Tibial nerve (tissue), 4 donors: Measurements from ENCODE around the gene HIPK2. TPM values are rescaled to one million over a fixed set of nuclear protein-coding genes. Genes with fewer than 3 reads are reported as not detected.

ENCODE experiments used
- DNase-seq, 2 donors: peaks; one replicate each; pipeline ENCODE4 v3.0.0-alpha.2; 2019; ENCODE audit warnings: low spot score in 2 of 2
- H3K27ac ChIP-seq, 4 donors: fragments of 200-600 bp; sonication (generic) in 3 of 4; one replicate each; pipeline ENCODE4 v1.5.1; 2017 to 2019; ENCODE audit warnings: mild to moderate bottlenecking in 1 of 4
- H3K27me3 ChIP-seq, 2 donors: fragments of 200-600 bp; sonication (generic) in 1 of 2; one replicate each; pipeline versions ENCODE4 v1.5.1 to v1.6.0; 2017 to 2019
- H3K36me3 ChIP-seq, 3 donors: fragments of 200-600 bp; sonication (generic); one replicate each; pipeline ENCODE4 v1.5.1; 2018 to 2019
- H3K4me1 ChIP-seq, 4 donors: fragments of 200-600 bp; sonication (generic) in 3 of 4; one replicate each; pipeline ENCODE4 v1.5.1; 2017 to 2019
- H3K4me3 ChIP-seq, 4 donors: fragments of 200-600 bp; sonication (generic) in 3 of 4; one replicate each; pipeline ENCODE4 v1.5.1; 2017 to 2019; ENCODE audit warnings: mild to moderate bottlenecking in 1 of 4, moderate library complexity in 1 of 4
- H3K9me3 ChIP-seq, 4 donors: fragments of 200-600 bp; sonication (generic) in 3 of 4; one replicate each; pipeline ENCODE4 v1.5.1; 2017 to 2019
- CTCF ChIP-seq, 5 experiments: fragments of 200-600 bp in 3 of 5; fragments of 450-650 bp in 2 of 5; sonication (generic) in 3 of 5; IDR thresholded peaks; one replicate each; pipeline ENCODE4 v1.5.1; 2016 to 2019; ENCODE audit warnings: antibody characterized with exemption in 5 of 5, mild to moderate bottlenecking in 3 of 5, moderate library complexity in 2 of 5
- EP300 ChIP-seq, 2 donors: sonication (generic); formaldehyde crosslinking; IDR thresholded peaks; one replicate each; pipeline ENCODE4 v1.6.1; 2017; ENCODE audit warnings: antibody characterized with exemption in 2 of 2, mild to moderate bottlenecking in 1 of 2
- POLR2A ChIP-seq, 2 donors: fragments of 450-650 bp; IDR thresholded peaks; one replicate each; pipeline ENCODE4 v1.6.1; 2017; ENCODE audit warnings: antibody characterized with exemption in 2 of 2, mild to moderate bottlenecking in 2 of 2, moderate library complexity in 2 of 2
- WGBS, 2 donors: methylation state at CpG; one replicate each; pipeline ENCODE4 v1.1.5; 2018; 5-methylcytosine and 5-hydroxymethylcytosine counted together
- total RNA-seq, 4 donors: library from RNA; depleted of rRNA; stranded (reverse); fragments of >200 nt; gene quantifications; one replicate each; pipeline ENCODE4 v1.1.0, GENCODE V29; 2016

HIPK2 gene
- total RNA-seq, 4 donors from 2014 or later = 24.9 to 41.1 (median 29.7) TPM

- 78 to 83% methylated on average over 7 of the region's 7 CpGs for WGBS, 2 donors
- Histone ChIP-seq H3K27me3 (no peaks in the 10 kb centered on the region), H3K4me3 (no peak overlapping the region), H3K36me3 (no peaks in the 10 kb centered on the region), H3K4me1 (peaks cover 0 to 2% (median 0%) of the 10 kb centered on the region in 4 donors), H3K9me3 (no peaks in the 10 kb centered on the region), H3K27ac (no peak overlapping the region)
- TF ChIP-seq EP300 (IDR thresholded peaks at IDR 0.05) (no peak), POLR2A (IDR thresholded peaks at IDR 0.05) (no peak), CTCF (IDR thresholded peaks at IDR 0.05) (no peak)
- DNase-seq = no peak
These were observed 242.7 kb downstream of the HIPK2 start for GRCh38 chr7:139534966-139535651.

- 82 to 86% methylated on average over 9 of the region's 9 CpGs for WGBS, 2 donors
- TF ChIP-seq POLR2A (IDR thresholded peaks at IDR 0.05) (no peak), CTCF (IDR thresholded peaks at IDR 0.05) (no peak), EP300 (IDR thresholded peaks at IDR 0.05) (no peak)
- no peaks in the 10 kb centered on the region for H3K27me3 ChIP-seq
- H3K27ac ChIP-seq = no peak overlapping the region
- H3K9me3 ChIP-seq = no peaks in the 10 kb centered on the region
- H3K4me1 ChIP-seq = no peaks in the 10 kb centered on the region
- DNase-seq = no peak
- H3K4me3 ChIP-seq = no peak overlapping the region
- no peaks in the 10 kb centered on the region for H3K36me3 ChIP-seq
These were observed 243.7 kb downstream of the HIPK2 start for GRCh38 chr7:139534096-139534495.

DNA sequence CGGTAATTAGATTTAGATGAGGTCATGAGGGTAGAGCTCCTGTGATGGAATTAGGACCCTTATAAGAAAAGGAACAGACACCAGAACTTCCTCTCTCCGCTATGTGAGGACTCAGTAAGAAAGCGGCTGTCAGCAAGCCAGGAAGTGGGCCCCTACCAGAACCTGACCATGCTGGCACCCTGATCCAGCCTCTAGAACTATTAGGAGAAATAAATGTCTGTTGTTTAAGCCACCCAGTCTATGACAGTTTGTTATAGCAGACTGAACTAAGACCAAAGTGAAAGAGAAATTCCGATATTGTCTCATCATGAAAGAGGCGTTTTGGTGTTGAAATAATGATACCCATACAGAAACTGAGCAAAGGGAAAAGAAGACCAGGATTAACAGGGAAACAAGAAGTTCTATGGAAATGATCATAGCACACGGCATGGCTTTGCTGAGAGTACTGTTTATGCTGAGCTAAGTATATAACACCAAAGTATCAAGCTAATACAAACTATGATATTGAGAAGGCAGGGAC is 245.1 kb downstream of the HIPK2 start:
- H3K27ac ChIP-seq = no peak overlapping the region
- no peak overlapping the region for H3K4me3 ChIP-seq
- H3K27me3 ChIP-seq = no peaks in the 10 kb centered on the region
- H3K36me3 ChIP-seq = no peaks in the 10 kb centered on the region
- DNase-seq = no peak
- H3K9me3 ChIP-seq = no peaks in the 10 kb centered on the region
- 84 to 85% methylated on average over 6 of the region's 6 CpGs for WGBS, 2 donors
- TF ChIP-seq POLR2A (IDR thresholded peaks at IDR 0.05) (no peak), EP300 (IDR thresholded peaks at IDR 0.05) (no peak), CTCF (IDR thresholded peaks at IDR 0.05) (no peak)
- H3K4me1 ChIP-seq = no peaks in the 10 kb centered on the region

- Histone ChIP-seq H3K9me3 (no peaks in the 10 kb centered on the region), H3K36me3 (no peaks in the 10 kb centered on the region), H3K4me1 (no peaks in the 10 kb centered on the region), H3K27me3 (no peaks in the 10 kb centered on the region), H3K27ac (no peak overlapping the region), H3K4me3 (no peak overlapping the region)
- no peak for DNase-seq
- WGBS, 2 donors = 92 to 93% methylated on average over 1 of the region's 1 CpG
- TF ChIP-seq POLR2A (IDR thresholded peaks at IDR 0.05) = no peak
- TF ChIP-seq CTCF (IDR thresholded peaks at IDR 0.05) = no peak
These were observed 246.7 kb downstream of the HIPK2 start for GRCh38 chr7:139531094-139531493.
